ENCODE data around the gene KMT2D. TPM values are rescaled to one million over a fixed set of nuclear protein-coding genes. Genes with fewer than 3 reads are reported as not detected.
A peak's percentile ranks its signal among the peaks of the same experiment; 100 is the strongest.

KMT2D gene
- total RNA-seq, 2 experiments from 2014 or later, result 113 TPM

DNA sequence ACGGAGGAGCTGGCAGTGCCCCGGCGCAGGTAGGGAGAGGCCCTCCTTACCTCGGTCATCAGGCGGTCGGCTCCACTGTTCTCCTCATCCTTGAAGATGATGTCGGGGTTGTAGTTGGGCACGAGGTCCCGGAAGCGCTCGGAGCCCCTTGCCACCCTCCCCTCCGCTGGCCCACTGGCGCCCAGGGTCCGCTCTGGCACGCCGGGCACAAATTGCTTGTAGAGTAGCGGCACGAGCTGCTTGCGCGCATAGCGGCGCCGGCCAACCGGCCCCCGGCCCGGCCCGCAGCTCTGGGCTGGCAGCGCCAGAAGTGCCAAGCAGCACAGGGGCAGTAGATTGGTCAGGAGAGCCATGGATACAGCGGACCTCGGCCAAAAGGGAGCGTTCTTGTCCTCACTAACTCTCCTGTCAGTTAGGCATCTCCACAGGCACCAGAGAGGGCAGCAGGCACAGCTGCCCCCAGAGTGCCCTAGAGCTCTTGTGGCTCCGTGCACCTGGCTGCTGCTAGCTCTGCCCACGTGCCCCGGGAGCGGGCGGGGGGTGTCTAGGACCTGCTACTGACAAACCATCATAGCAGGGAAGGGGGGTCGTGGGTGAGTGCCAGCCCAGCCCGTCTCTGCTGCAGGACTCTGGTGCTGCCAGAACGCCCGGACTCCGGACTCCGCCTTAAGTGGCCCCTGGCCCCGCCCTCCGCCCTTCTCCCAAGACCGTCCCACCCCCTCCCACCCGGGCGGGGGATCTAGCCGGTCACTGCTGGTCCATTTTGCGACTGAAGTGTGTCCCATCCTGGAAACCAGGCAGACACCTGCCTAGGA lies 33.8 kb upstream of the KMT2D start, which contains the start of gene DHH:
Gene DHH (minus strand): TSS at position 642 of the 815 bp plus-strand sequence. CDS start 289 bp downstream, at position 353.
- no peak for DNase-seq
- ChIA-PET POLR2A (interaction anchor here (0.6 to 4.8 kb wide), 6 partner anchors 16 to 171 kb away, joined by 3 to 36 read pairs (median 4); partner anchors contain the start of genes KMT2D, LMBR1L and TUBA1B), CTCF (interaction anchor here (0.7 to 12.1 kb wide), 10 partner anchors 9 to 248 kb away, joined by 3 to 242 read pairs (median 5); partner anchors contain the start of genes KMT2D and TUBA1B)
- H3K4me1 Mint-ChIP-seq (ENCODE audit: low read depth), result peaks cover 43% of the 10 kb centered on the region
- H3K27ac Mint-ChIP-seq, result no peak within 1 kb of the TSS
- peaks cover 51% of the 10 kb centered on the region for H3K27me3 Mint-ChIP-seq (ENCODE audit: low read depth)
- peaks cover 12% of the 10 kb centered on the region for H3K36me3 Mint-ChIP-seq (ENCODE audit: low read depth)
- H3K4me3 Mint-ChIP-seq, result peak within 1 kb of the TSS; percentile 25
- ATAC-seq, result no peak
- H3K9me3 Mint-ChIP-seq (ENCODE audit: insufficient read depth), result no peaks in the 10 kb centered on the region

DNA sequence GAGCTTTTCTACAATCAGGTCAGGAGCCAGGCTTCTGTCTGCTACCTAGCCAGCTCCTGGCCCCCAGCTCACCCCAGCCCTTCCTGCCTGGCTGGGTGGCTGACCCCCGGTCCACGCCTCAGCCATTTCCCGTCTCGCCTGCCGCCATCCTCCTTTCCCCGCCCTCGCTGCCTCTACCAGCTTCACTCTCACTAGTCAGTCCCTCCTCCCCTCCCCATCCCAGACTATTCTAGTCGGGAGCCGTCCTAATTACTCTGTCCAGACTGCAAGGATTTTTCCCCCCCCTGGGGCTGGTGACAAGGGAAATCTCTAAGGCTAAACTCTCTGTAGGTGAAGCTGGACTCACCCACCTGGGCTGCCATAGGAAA lies 33.2 kb upstream of the KMT2D start:
- Mint-ChIP-seq H3K27ac (no peak overlapping the region), H3K36me3 (ENCODE audit: low read depth) (peaks cover 12% of the 10 kb centered on the region), H3K27me3 (ENCODE audit: low read depth) (peaks cover 54% of the 10 kb centered on the region), H3K4me3 (peak overlapping the region; percentile 25), H3K4me1 (ENCODE audit: low read depth) (peaks cover 49% of the 10 kb centered on the region), H3K9me3 (ENCODE audit: insufficient read depth) (no peaks in the 10 kb centered on the region)
- POLR2A ChIA-PET, result interaction anchor here (0.7 to 4.8 kb wide), 3 partner anchors 17 to 170 kb away, joined by 3 to 36 read pairs (median 9); partner anchors contain the start of genes LMBR1L and TUBA1B
- DNase-seq (no peak), ATAC-seq (no peak)
- CTCF ChIA-PET, result interaction anchor here (0.7 to 12.1 kb wide), 13 partner anchors 9 to 249 kb away, joined by 3 to 242 read pairs (median 5); partner anchors contain the start of genes KMT2D, RHEBL1 and TUBA1B

DNA sequence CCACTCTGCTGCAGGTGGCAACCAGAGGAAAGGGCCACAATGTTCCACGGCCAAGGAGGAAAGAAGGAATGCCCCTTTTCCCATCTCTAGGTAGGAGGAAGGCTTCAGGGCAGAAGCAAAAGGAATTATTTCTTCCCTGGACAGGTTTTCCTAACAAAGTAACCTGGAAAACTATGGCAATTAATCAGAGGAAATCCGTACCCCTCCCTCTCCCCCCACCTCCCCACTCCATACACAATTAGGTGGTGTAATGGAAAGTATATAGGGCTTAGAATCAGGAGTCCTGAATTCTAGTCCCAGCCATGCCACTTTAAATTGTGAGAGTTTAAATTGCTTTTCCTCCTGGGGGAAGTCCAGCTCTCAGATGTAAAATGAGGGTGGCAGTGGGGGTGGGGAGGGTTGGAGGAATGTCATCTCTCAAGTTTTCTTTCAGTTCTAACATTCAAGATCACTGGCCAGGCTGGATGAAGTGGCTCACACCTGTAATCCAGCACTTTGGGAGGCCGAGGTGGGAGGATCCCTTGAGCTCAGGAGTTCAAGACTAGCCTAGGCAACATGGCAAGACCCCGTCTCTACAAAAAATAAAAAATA lies 32.3 kb upstream of the KMT2D start:
- Mint-ChIP-seq H3K36me3 (ENCODE audit: low read depth) (peaks cover 10% of the 10 kb centered on the region), H3K27ac (no peak overlapping the region), H3K4me1 (ENCODE audit: low read depth) (peaks cover 58% of the 10 kb centered on the region), H3K27me3 (ENCODE audit: low read depth) (peaks cover 59% of the 10 kb centered on the region), H3K9me3 (ENCODE audit: insufficient read depth) (no peaks in the 10 kb centered on the region), H3K4me3 (no peak overlapping the region)
- ATAC-seq (no peak), DNase-seq (no peak)
- ChIA-PET CTCF (interaction anchor here (0.5 to 12.1 kb wide), 17 partner anchors 8 to 114 kb away, joined by 3 to 242 read pairs (median 6); partner anchors contain the start of genes RHEBL1 and TUBA1B), POLR2A (interaction anchor here (1.3 to 4.8 kb wide), 2 partner anchors 34 to 38 kb away, joined by 4 to 36 read pairs; partner anchors contain the start of gene TUBA1B)

DNA sequence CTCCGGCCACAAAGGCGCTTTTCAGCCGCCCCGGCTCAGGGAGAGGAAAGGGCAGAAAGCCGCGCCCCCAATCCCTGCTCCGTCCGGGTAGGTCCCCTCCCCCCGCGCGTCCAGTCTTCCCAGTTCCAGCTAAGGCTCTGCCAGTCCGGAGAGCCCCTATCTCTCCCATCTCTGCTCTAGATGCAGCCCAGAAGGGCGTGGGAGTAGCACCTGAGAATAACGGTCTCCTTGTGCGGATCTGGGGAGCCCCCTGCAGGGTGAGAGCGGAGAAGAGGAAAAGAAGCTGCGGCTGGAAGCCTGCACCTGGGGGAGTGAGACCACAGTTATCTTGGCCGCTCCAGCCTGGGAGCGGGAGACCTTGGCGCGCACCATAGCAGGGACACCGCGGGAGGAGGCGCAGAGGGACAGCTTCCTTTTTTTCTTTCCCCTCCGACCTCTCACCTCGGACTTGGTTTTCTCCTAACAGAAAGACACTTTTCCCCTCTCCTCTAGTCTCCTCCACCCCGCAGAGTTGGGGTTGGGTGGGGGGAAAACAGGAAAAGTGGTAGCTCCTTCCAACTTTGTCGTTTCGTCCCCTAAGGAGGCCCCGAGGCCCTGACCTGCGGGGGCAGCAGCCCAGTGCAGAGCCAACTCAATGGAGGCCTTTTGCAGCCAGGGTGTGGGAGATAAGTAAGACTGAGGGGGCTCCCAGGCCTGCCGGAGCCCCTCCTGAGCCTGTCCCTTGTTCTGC lies 31.7 kb upstream of the KMT2D start:
- peak; percentile 65 for DNase-seq
- Mint-ChIP-seq H3K4me3 (peak overlapping the region; percentile 46), H3K27me3 (ENCODE audit: low read depth) (peaks cover 59% of the 10 kb centered on the region), H3K27ac (no peak overlapping the region), H3K9me3 (ENCODE audit: insufficient read depth) (no peaks in the 10 kb centered on the region), H3K4me1 (ENCODE audit: low read depth) (peaks cover 64% of the 10 kb centered on the region), H3K36me3 (ENCODE audit: low read depth) (peaks cover 10% of the 10 kb centered on the region)
- ChIA-PET CTCF (interaction anchor here (0.5 to 12.1 kb wide), 15 partner anchors 9 to 114 kb away, joined by 3 to 242 read pairs (median 7); partner anchors contain the start of genes RHEBL1 and TUBA1B), POLR2A (interaction anchor here (0.6 to 4.8 kb wide), 7 partner anchors 10 to 39 kb away, joined by 3 to 36 read pairs (median 5); partner anchors contain the start of genes RHEBL1 and TUBA1B)
- peak; percentile 45 for ATAC-seq

DNA sequence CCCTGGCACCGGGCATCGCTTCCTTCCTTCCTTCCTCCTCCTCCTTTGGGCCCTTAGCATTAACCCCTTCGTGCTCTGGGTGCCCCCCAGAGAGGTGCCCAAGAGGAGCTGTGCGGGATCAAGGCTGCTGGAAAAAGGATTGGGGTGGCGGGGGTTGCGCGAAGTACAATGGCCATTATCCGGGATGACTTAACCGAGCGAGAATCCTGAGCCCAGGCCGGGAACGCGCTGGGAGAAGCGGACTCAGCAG lies 31.2 kb upstream of the KMT2D start:
- Mint-ChIP-seq H3K4me1 (ENCODE audit: low read depth) (peaks cover 69% of the 10 kb centered on the region), H3K4me3 (peak overlapping the region; percentile 46), H3K27ac (no peak overlapping the region), H3K27me3 (ENCODE audit: low read depth) (peaks cover 59% of the 10 kb centered on the region), H3K36me3 (ENCODE audit: low read depth) (peaks cover 10% of the 10 kb centered on the region), H3K9me3 (ENCODE audit: insufficient read depth) (no peaks in the 10 kb centered on the region)
- ChIA-PET POLR2A (interaction anchor here (1.0 to 4.8 kb wide), 6 partner anchors 11 to 39 kb away, joined by 3 to 36 read pairs (median 4); partner anchors contain the start of genes RHEBL1 and TUBA1B), CTCF (interaction anchor here (1.0 to 12.1 kb wide), 14 partner anchors 9 to 94 kb away, joined by 3 to 242 read pairs (median 8); partner anchors contain the start of genes RHEBL1 and TUBA1B)
- no peak for ATAC-seq
- no peak for DNase-seq

DNA sequence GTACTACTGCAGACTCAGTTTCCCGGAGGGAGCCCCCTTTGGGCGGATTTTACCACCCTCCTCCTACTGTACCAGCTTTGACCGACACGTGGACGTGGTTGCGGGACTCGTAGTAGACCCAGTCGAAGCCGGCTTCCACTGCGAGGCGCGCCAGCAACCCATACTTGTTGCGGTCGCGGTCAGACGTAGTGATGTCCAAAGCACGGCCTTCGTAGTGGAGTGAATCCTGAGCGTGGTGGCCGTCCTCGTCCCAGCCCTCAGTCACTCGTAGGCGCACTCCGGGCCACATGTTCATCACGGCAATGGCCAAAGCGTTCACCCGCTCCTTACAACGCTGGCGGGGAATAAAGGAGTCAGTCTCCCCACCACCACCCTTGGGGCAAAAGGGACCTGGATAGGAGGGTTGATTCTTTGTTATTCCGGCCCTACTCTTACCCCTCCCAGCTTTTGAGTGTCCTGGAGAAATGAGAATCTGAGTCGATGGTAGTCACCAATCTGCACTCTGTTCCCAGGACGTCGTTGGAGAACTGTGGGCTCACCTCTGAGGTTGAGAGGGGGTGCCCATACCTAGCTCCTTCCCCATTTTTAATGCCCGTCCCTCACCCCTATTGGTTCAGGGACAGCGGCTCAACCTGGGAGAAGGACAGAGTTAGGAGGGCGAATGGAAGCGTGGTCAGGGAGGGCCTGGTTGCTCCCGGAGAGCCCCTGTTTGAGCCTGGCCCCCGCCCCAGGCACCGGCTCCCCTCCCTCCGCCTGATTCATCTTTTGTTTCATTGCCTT lies 30.7 kb upstream of the KMT2D start:
- CTCF ChIA-PET, result interaction anchor here (1.2 to 12.1 kb wide), 13 partner anchors 10 to 94 kb away, joined by 3 to 242 read pairs (median 8); partner anchors contain the start of genes RHEBL1 and TUBA1B
- Mint-ChIP-seq H3K9me3 (ENCODE audit: insufficient read depth) (no peaks in the 10 kb centered on the region), H3K27ac (peak overlapping the region; percentile 34), H3K4me3 (peak overlapping the region; percentile 67), H3K4me1 (ENCODE audit: low read depth) (peaks cover 74% of the 10 kb centered on the region), H3K27me3 (ENCODE audit: low read depth) (peaks cover 59% of the 10 kb centered on the region), H3K36me3 (ENCODE audit: low read depth) (peaks cover 7% of the 10 kb centered on the region)
- POLR2A ChIA-PET, result interaction anchor here (1.0 to 4.8 kb wide), 5 partner anchors 11 to 40 kb away, joined by 3 to 36 read pairs (median 5); partner anchors contain the start of genes RHEBL1 and TUBA1B
- ATAC-seq, result no peak
- DNase-seq, result no peak

DNA sequence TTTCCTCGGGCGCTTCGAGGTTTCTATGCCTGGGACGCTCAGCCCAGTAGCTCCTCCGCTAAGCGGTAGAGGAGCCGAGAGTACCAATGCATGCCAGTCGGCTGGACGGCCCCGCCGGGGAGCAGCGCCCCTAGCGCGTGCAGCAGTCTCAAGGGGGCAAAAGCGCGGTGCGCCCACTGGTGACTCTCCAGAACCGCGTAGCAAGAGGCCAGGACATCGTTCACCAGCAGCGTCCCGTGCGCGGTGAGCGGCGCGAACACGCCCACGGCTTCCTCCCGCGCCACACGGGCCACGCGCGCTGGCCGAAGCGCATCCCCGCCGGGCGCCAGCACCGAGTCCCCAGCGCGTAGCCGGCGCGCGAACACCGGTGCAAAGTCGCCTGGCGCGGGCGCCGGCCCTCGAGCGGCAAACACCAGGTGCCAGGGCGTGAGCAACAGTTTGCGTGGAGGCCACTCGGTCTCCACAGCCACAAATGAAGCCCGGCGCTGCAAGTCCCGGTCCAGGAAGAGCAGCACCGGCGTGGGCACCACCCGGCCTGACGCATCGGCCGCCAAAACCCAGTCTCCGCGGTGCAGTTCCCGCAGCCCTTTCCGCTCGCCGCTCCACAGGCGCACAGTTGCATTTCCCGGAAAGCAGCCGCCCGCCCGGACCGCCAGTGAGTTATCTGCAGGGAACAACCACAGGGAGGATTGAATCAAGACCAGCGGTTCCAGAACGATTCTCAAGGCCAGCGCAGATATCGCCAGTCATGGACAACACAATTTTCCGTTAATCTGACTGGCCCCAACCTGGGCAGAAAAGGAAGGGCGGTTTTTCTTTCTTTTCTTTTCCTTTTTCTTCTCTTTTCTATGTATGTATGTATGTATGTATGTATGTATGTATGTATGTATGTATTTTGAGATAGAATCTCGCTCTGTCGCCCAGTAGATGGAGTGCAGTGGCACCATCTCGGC lies 29.5 kb upstream of the KMT2D start:
- Mint-ChIP-seq H3K4me3 (peak overlapping the region; percentile 68), H3K9me3 (ENCODE audit: insufficient read depth) (no peaks in the 10 kb centered on the region), H3K4me1 (ENCODE audit: low read depth) (peaks cover 75% of the 10 kb centered on the region), H3K27me3 (ENCODE audit: low read depth) (peaks cover 56% of the 10 kb centered on the region), H3K27ac (peak overlapping the region; percentile 52), H3K36me3 (ENCODE audit: low read depth) (peaks cover 3% of the 10 kb centered on the region)
- ChIA-PET POLR2A (interaction anchor here (0.6 to 5.9 kb wide), 3 partner anchors 9 to 176 kb away, joined by 3 to 45 read pairs (median 6); partner anchors contain the start of gene TUBA1B), CTCF (interaction anchor here (1.5 to 8.0 kb wide), 13 partner anchors 11 to 145 kb away, joined by 5 to 179 read pairs (median 27); partner anchors contain the start of genes LMBR1L, RHEBL1, TUBA1A and TUBA1B)
- DNase-seq (peak; percentile 53), ATAC-seq (peak; percentile 50)

DNA sequence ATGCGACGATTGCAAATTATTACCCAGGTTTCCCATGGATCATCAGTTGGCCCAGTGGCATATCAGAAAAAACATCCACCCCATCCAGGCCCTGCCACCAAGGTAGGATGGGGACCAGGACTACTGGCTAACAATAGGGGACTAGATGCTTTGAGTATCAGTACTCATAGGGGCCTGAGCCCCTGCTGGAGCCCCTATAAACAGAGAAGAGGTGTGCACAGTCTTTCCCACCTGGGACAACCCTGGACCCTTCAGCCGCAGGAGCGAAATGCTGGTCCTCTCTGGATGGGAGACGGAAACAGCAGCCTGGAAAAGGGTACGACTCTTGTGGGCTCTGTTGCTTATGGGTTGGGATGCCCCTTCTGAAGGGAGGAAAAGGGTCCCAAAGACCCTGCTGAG lies 28.3 kb upstream of the KMT2D start:
- ATAC-seq (no peak), DNase-seq (no peak)
- Mint-ChIP-seq H3K4me3 (no peak overlapping the region), H3K27me3 (ENCODE audit: low read depth) (peaks cover 46% of the 10 kb centered on the region), H3K9me3 (ENCODE audit: insufficient read depth) (peaks cover 4% of the 10 kb centered on the region), H3K36me3 (ENCODE audit: low read depth) (no peaks in the 10 kb centered on the region), H3K27ac (no peak overlapping the region), H3K4me1 (ENCODE audit: low read depth) (peaks cover 70% of the 10 kb centered on the region)
- CTCF ChIA-PET, result interaction anchor here (0.8 to 8.0 kb wide), 40 partner anchors 10 to 492 kb away, joined by 3 to 179 read pairs (median 6); partner anchors contain the start of genes ARF3, DDX23, KMT2D and LMBR1L
- POLR2A ChIA-PET, result interaction anchor here (0.9 to 5.9 kb wide), 3 partner anchors 10 to 42 kb away, joined by 5 to 45 read pairs (median 6); partner anchors contain the start of genes RHEBL1 and TUBA1B

DNA sequence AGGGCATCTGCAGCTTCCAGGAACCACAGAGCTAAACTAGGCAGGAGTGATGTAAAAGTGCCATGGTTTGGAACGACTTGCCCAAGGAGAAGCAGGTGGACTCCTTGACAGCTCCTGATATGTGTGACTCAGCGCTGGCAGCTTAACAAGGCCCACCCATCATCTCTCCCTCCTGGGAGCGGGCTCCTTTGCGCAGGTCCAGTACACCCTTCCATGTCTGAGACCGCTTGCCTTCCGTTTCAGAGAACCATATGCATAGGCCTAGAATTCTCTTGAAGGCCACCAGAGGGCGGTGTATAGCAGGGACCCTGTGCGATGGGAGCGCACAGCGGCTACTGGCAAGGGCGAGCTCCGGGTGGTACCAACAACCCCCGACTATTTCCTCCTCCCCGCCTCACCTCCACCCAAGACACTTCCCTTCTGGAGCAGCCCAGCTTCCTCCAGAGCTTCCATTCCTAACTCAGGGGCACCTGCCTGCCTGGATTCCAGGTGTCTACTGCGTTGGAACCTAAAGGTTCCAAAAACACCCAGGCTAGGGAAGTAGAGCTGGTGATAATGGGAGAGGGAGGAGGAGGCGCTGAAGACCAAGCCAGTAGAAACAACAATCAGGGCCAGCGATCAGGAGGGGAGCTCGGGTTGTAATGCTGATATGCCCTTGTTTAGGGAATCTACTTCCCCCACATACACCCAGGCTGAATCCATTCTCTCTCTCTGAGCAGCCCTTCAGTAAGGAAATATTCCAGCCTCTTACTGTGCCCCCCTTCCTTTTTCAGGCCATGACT lies 27.7 kb upstream of the KMT2D start:
- no peaks in the 10 kb centered on the region for H3K36me3 Mint-ChIP-seq (ENCODE audit: low read depth)
- peaks cover 41% of the 10 kb centered on the region for H3K27me3 Mint-ChIP-seq (ENCODE audit: low read depth)
- peak; percentile 87 for ATAC-seq
- DNase-seq, result peak; percentile 86
- peak overlapping the region; percentile 31 for H3K27ac Mint-ChIP-seq
- no peak overlapping the region for H3K4me3 Mint-ChIP-seq
- CTCF ChIA-PET, result interaction anchor here (0.6 to 8.0 kb wide), 47 partner anchors 9 to 492 kb away, joined by 3 to 179 read pairs (median 5); partner anchors contain the start of genes ARF3, DDX23, KMT2D and LMBR1L
- H3K4me1 Mint-ChIP-seq (ENCODE audit: low read depth), result peaks cover 64% of the 10 kb centered on the region
- H3K9me3 Mint-ChIP-seq (ENCODE audit: insufficient read depth), result peaks cover 4% of the 10 kb centered on the region
- POLR2A ChIA-PET, result interaction anchor here (0.6 to 5.9 kb wide), 5 partner anchors 10 to 177 kb away, joined by 3 to 45 read pairs (median 5); partner anchors contain the start of genes RHEBL1 and TUBA1B
